ENCODE results near the gene CFAP299. TPM values are rescaled to one million over a fixed set of nuclear protein-coding genes. Genes with fewer than 3 reads are reported as not detected.

Gene CFAP299
- total and polyA plus RNA-seq, 2 donors from 2014 or later = 1.1 TPM; not detected in 1

DNA sequence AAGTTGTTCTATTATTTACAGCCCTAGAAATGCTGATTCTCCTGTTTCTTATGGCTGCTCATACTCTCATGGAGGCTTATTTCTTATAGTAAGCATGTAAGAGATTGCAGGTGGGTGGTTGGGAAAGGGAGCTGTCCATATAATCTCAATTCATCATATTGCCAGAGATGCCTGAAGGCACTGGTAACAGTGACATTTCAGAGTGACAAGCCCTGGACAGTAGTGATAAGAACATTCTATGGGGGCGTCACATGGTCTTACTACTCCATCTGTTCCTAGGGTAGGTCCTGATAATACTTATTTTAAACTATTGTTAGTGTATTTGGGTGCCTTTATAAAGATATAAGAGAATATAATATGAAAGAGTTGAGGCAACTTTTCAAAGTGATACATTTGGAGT is 171.5 kb downstream of the CFAP299 start:
- FAIRE-seq (no peak), DNase-seq (no peak)
- Histone ChIP-seq H3K9me3 (ENCODE audit: control insufficient read depth in 2 of 3, insufficient read depth in 1 of 3, low read length in 3 of 3) (no peaks in the 10 kb centered on the region), H3K27me3 (ENCODE audit: control insufficient read depth, insufficient read depth, low read length) (no peaks in the 10 kb centered on the region), H3K27ac (ENCODE audit: low read depth in 2 of 2, low read length in 2 of 2) (no peak overlapping the region), H3K4me3 (ENCODE audit: low read length in 3 of 3) (no peak overlapping the region), H3K4me1 (ENCODE audit: control insufficient read depth in 2 of 3, insufficient read depth in 2 of 3, low read depth in 1 of 3, low read length in 3 of 3) (no peaks in the 10 kb centered on the region), H3K9ac (ENCODE audit: low read length in 3 of 3) (no peak overlapping the region), H3K36me3 (ENCODE audit: control insufficient read depth in 2 of 3, insufficient read depth in 3 of 3, low read length in 3 of 3) (no peaks in the 10 kb centered on the region)
- intact Hi-C loops (cut with DNase I) = no loop called here
- TF ChIP-seq, protein P1, sequence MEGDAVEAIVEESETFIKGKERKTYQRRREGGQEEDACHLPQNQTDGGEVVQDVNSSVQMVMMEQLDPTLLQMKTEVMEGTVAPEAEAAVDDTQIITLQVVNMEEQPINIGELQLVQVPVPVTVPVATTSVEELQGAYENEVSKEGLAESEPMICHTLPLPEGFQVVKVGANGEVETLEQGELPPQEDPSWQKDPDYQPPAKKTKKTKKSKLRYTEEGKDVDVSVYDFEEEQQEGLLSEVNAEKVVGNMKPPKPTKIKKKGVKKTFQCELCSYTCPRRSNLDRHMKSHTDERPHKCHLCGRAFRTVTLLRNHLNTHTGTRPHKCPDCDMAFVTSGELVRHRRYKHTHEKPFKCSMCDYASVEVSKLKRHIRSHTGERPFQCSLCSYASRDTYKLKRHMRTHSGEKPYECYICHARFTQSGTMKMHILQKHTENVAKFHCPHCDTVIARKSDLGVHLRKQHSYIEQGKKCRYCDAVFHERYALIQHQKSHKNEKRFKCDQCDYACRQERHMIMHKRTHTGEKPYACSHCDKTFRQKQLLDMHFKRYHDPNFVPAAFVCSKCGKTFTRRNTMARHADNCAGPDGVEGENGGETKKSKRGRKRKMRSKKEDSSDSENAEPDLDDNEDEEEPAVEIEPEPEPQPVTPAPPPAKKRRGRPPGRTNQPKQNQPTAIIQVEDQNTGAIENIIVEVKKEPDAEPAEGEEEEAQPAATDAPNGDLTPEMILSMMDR (IDR thresholded peaks at IDR 0.05; ENCODE audit: borderline replicate concordance, extremely low read depth, insufficient read depth) = no peak

DNA sequence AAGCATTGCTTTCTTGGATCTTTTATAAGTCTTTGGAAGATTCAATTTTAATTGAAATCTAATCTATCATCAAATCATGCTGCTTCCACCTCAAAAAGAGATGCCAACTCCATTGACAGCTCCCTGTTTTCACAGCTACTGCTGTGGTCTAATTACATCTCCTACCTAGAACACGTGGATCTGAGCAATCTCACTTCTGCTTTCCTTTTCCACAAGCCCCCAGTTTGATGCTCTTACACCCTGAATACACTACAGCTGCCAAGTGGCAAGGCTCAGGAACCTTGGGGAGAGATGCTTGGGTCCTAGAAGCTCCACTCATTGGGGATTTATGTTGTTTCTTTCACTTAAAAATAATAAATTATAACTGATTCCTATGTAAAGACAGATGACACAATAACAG is 172.0 kb downstream of the CFAP299 start:
- intact Hi-C loops (cut with DNase I) = no loop called here
- Histone ChIP-seq H3K4me1 (ENCODE audit: control insufficient read depth in 2 of 3, insufficient read depth in 2 of 3, low read depth in 1 of 3, low read length in 3 of 3) (no peaks in the 10 kb centered on the region), H3K27ac (ENCODE audit: low read depth in 2 of 2, low read length in 2 of 2) (no peak overlapping the region), H3K27me3 (ENCODE audit: control insufficient read depth, insufficient read depth, low read length) (no peaks in the 10 kb centered on the region), H3K9ac (ENCODE audit: low read length in 3 of 3) (no peak overlapping the region), H3K4me3 (ENCODE audit: low read length in 3 of 3) (no peak overlapping the region), H3K9me3 (ENCODE audit: control insufficient read depth in 2 of 3, insufficient read depth in 1 of 3, low read length in 3 of 3) (no peaks in the 10 kb centered on the region), H3K36me3 (ENCODE audit: control insufficient read depth in 2 of 3, insufficient read depth in 3 of 3, low read length in 3 of 3) (no peaks in the 10 kb centered on the region)
- DNase-seq = no peak
- TF ChIP-seq, protein P1 (IDR thresholded peaks at IDR 0.05; ENCODE audit: borderline replicate concordance, extremely low read depth, insufficient read depth) = no peak
- no peak for FAIRE-seq

DNA sequence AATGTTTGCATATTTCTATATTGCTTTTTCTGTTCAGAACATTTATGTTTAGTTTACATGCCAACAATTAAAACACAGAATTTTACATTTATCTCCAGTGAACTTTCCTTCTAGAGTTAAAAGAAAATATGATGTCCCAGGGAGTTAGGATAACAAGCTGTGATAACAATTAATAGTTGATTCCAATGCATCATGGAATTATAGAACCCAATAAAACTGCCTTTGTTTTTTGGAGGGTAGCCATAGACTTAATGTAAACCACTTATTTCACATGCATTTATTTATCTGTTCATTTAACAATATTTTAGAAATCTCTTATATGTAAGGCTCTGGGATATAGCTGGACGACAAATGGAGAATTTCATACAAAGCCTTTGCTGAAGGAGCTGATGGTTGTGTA is 180.0 kb downstream of the CFAP299 start:
- Histone ChIP-seq H3K9ac (ENCODE audit: low read length in 3 of 3) (no peak overlapping the region), H3K9me3 (ENCODE audit: control insufficient read depth in 2 of 3, insufficient read depth in 1 of 3, low read length in 3 of 3) (no peaks in the 10 kb centered on the region), H3K4me3 (ENCODE audit: low read length in 3 of 3) (no peak overlapping the region), H3K36me3 (ENCODE audit: control insufficient read depth in 2 of 3, insufficient read depth in 3 of 3, low read length in 3 of 3) (no peaks in the 10 kb centered on the region), H3K27me3 (ENCODE audit: control insufficient read depth, insufficient read depth, low read length) (no peaks in the 10 kb centered on the region), H3K4me1 (ENCODE audit: control insufficient read depth in 2 of 3, insufficient read depth in 2 of 3, low read depth in 1 of 3, low read length in 3 of 3) (no peaks in the 10 kb centered on the region), H3K27ac (ENCODE audit: low read depth in 2 of 2, low read length in 2 of 2) (no peak overlapping the region)
- DNase-seq = no peak
- FAIRE-seq = no peak
- intact Hi-C loops (cut with DNase I) = no loop called here
- TF ChIP-seq, protein P1 (IDR thresholded peaks at IDR 0.05; ENCODE audit: borderline replicate concordance, extremely low read depth, insufficient read depth) = no peak

DNA sequence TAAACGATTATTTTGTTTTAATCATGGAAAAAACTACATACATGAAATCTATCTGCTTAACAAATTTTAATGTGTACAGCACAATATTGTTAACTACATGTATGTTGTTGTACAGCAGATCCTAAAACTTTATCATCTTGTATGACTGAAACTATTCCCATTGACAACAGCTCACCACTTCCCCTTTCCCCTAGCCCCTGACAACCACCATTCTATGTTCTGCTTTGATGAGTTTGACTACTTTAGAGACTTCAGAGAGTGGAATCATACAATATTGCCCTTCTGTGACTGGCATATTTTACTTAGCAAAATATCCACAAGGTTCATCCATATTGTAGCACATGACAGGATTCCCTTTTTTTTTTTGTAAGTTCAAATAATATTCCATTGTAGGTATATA is 185.9 kb downstream of the CFAP299 start:
- Histone ChIP-seq H3K36me3 (ENCODE audit: control insufficient read depth in 2 of 3, insufficient read depth in 3 of 3, low read length in 3 of 3) (no peaks in the 10 kb centered on the region), H3K9ac (ENCODE audit: low read length in 3 of 3) (no peak overlapping the region), H3K4me1 (ENCODE audit: control insufficient read depth in 2 of 3, insufficient read depth in 2 of 3, low read depth in 1 of 3, low read length in 3 of 3) (no peaks in the 10 kb centered on the region), H3K27me3 (ENCODE audit: control insufficient read depth, insufficient read depth, low read length) (no peaks in the 10 kb centered on the region), H3K9me3 (ENCODE audit: control insufficient read depth in 2 of 3, insufficient read depth in 1 of 3, low read length in 3 of 3) (no peaks in the 10 kb centered on the region), H3K27ac (ENCODE audit: low read depth in 2 of 2, low read length in 2 of 2) (no peak overlapping the region), H3K4me3 (ENCODE audit: low read length in 3 of 3) (no peak overlapping the region)
- intact Hi-C loops (cut with DNase I) = no loop called here
- TF ChIP-seq, protein P1 (IDR thresholded peaks at IDR 0.05; ENCODE audit: borderline replicate concordance, extremely low read depth, insufficient read depth) = no peak
- no peak for FAIRE-seq
- DNase-seq = no peak

All from kidney (tissue), 14 donors.